HG03095 (cell line): Measurements from ENCODE around the gene CPT2.
A peak's percentile ranks its signal among the peaks of the same experiment; 100 is the strongest.
"Not testable (repeated sequence)": the region's sequence is repeated elsewhere in the genome, so short reads cannot be mapped to it uniquely, and the experiment has no call there.

Experiments
- ATAC-seq: cut with Tn5 transposase; IDR thresholded peaks from one replicate; pipeline ENCODE4 v1.9.1; 2021; ENCODE audit warnings: moderate library complexity; ENCODE audit not compliant: unreplicated experiment

Gene CPT2

GRCh38 chr1:53182111-53182593 is 14.5 kb upstream of the CPT2 start:
- no peak for ATAC-seq

GRCh38 chr1:53182716-53183094 is 13.9 kb upstream of the CPT2 start:
- no peak for ATAC-seq

GRCh38 chr1:53183095-53183990 is 13.3 kb upstream of the CPT2 start:
- no peak for ATAC-seq

GRCh38 chr1:53185955-53186297 is 10.7 kb upstream of the CPT2 start:
- not testable (repeated sequence) for ATAC-seq

GRCh38 chr1:53186533-53186932 is 10.1 kb upstream of the CPT2 start:
- no peak for ATAC-seq

GRCh38 chr1:53187401-53187800 is 9.2 kb upstream of the CPT2 start:
- no peak for ATAC-seq

GRCh38 chr1:53188099-53188498 is 8.5 kb upstream of the CPT2 start:
- ATAC-seq: no peak

- ATAC-seq: no peak
Observed at GRCh38 chr1:53189061-53189460, 7.6 kb upstream of the CPT2 start.

GRCh38 chr1:53190210-53190611 is 6.4 kb upstream of the CPT2 start:
- no peak for ATAC-seq

GRCh38 chr1:53195246-53196016 is 1.2 kb upstream of the CPT2 start:
- ATAC-seq: no peak

GRCh38 chr1:53196017-53196484 is 573 bp upstream of the CPT2 start:
- peak; percentile 7 for ATAC-seq

- ATAC-seq: no peak
Observed at GRCh38 chr1:53197291-53198200, 922 bp downstream of the CPT2 start.

GRCh38 chr1:53198241-53198651 is 1.6 kb downstream of the CPT2 start:
- no peak for ATAC-seq

- no peak for ATAC-seq
Observed at GRCh38 chr1:53203466-53203865, 6.8 kb downstream of the CPT2 start.

GRCh38 chr1:53205496-53205895 is 8.9 kb downstream of the CPT2 start:
- ATAC-seq: not testable (repeated sequence)

- ATAC-seq: not testable (repeated sequence)
Observed at GRCh38 chr1:53206083-53206685, 9.6 kb downstream of the CPT2 start.

- no peak for ATAC-seq
Observed at GRCh38 chr1:53206735-53207379, 10.2 kb downstream of the CPT2 start.

- no peak for ATAC-seq
Observed at GRCh38 chr1:53207726-53208125, 11.1 kb downstream of the CPT2 start.

- no peak for ATAC-seq
Observed at GRCh38 chr1:53210352-53210751, 13.7 kb downstream of the CPT2 start.

GRCh38 chr1:53210954-53211353 is 14.3 kb downstream of the CPT2 start:
- ATAC-seq: no peak
